Globus pallidus (tissue), 1 donor: ENCODE measurements around the gene EMP1.
"Not testable (repeated sequence)": the region's sequence is repeated elsewhere in the genome, so short reads cannot be mapped to it uniquely, and the experiment has no call there.

ENCODE experiments used
- DNase-seq: peaks from one replicate; pipeline ENCODE4 v3.0.0-alpha.2; 2015; ENCODE audit warnings: low spot score

The EMP1 gene

GRCh38 chr12:13258197-13258596 is 61.7 kb downstream of the EMP1 start:
- no peak for DNase-seq

GRCh38 chr12:13258717-13259119 is 62.2 kb downstream of the EMP1 start:
- no peak for DNase-seq

GRCh38 chr12:13259625-13260024 is 63.1 kb downstream of the EMP1 start:
- not testable (repeated sequence) for DNase-seq

GRCh38 chr12:13267826-13268225 is 71.3 kb downstream of the EMP1 start:
- not testable (repeated sequence) for DNase-seq

GRCh38 chr12:13268581-13268980 is 72.1 kb downstream of the EMP1 start:
- no peak for DNase-seq
